ENCODE measurements around the gene BCAS3. TPM values are rescaled to one million over a fixed set of nuclear protein-coding genes. Genes with fewer than 3 reads are reported as not detected.

BCAS3 gene
- total RNA-seq, 2 donors from 2014 or later: 12.0 to 15.6 TPM

- H3K9me3 ChIP-seq: no peaks in the 10 kb centered on the region
- H3K27me3 ChIP-seq: no peaks in the 10 kb centered on the region
- H3K4me3 ChIP-seq: no peak overlapping the region
- no peak overlapping the region for H3K27ac ChIP-seq
- no peak for TF ChIP-seq CTCF (IDR thresholded peaks at IDR 0.05)
- no peaks in the 10 kb centered on the region for H3K36me3 ChIP-seq
- H3K4me1 ChIP-seq: no peaks in the 10 kb centered on the region
- no peak for DNase-seq (ENCODE audit: low spot score)
These were observed 489.4 kb downstream of the BCAS3 start for GRCh38 chr17:61167075-61167474.

GRCh38 chr17:61168506-61168905 lies 490.9 kb downstream of the BCAS3 start:
- Histone ChIP-seq H3K27ac (no peak overlapping the region), H3K4me3 (no peak overlapping the region), H3K9me3 (no peaks in the 10 kb centered on the region), H3K27me3 (no peaks in the 10 kb centered on the region), H3K36me3 (no peaks in the 10 kb centered on the region), H3K4me1 (no peaks in the 10 kb centered on the region)
- DNase-seq (ENCODE audit: low spot score): no peak
- no peak for TF ChIP-seq CTCF (IDR thresholded peaks at IDR 0.05)

- Histone ChIP-seq H3K36me3 (no peaks in the 10 kb centered on the region), H3K4me3 (no peak overlapping the region), H3K27ac (no peak overlapping the region), H3K4me1 (no peaks in the 10 kb centered on the region), H3K27me3 (no peaks in the 10 kb centered on the region), H3K9me3 (no peaks in the 10 kb centered on the region)
- TF ChIP-seq CTCF (IDR thresholded peaks at IDR 0.05): no peak
- DNase-seq (ENCODE audit: low spot score): no peak
These were observed 496.7 kb downstream of the BCAS3 start for GRCh38 chr17:61174310-61174709.

- no peaks in the 10 kb centered on the region for H3K27me3 ChIP-seq
- no peak overlapping the region for H3K4me3 ChIP-seq
- no peaks in the 10 kb centered on the region for H3K9me3 ChIP-seq
- no peaks in the 10 kb centered on the region for H3K36me3 ChIP-seq
- DNase-seq (ENCODE audit: low spot score): no peak
- TF ChIP-seq CTCF (IDR thresholded peaks at IDR 0.05): no peak
- H3K4me1 ChIP-seq: no peaks in the 10 kb centered on the region
- no peak overlapping the region for H3K27ac ChIP-seq
These were observed 497.9 kb downstream of the BCAS3 start for GRCh38 chr17:61175298-61176142.

- TF ChIP-seq CTCF (IDR thresholded peaks at IDR 0.05): no peak
- Histone ChIP-seq H3K9me3 (no peaks in the 10 kb centered on the region), H3K4me3 (no peak overlapping the region), H3K27me3 (no peaks in the 10 kb centered on the region), H3K4me1 (no peaks in the 10 kb centered on the region), H3K27ac (no peak overlapping the region), H3K36me3 (no peaks in the 10 kb centered on the region)
- DNase-seq (ENCODE audit: low spot score): no peak
These were observed 499.7 kb downstream of the BCAS3 start for GRCh38 chr17:61177351-61177750.

- no peak overlapping the region for H3K27ac ChIP-seq
- no peaks in the 10 kb centered on the region for H3K36me3 ChIP-seq
- TF ChIP-seq CTCF (IDR thresholded peaks at IDR 0.05): no peak
- H3K27me3 ChIP-seq: no peaks in the 10 kb centered on the region
- DNase-seq (ENCODE audit: low spot score): no peak
- no peak overlapping the region for H3K4me3 ChIP-seq
- H3K4me1 ChIP-seq: no peaks in the 10 kb centered on the region
- H3K9me3 ChIP-seq: no peaks in the 10 kb centered on the region
These were observed 500.6 kb downstream of the BCAS3 start for GRCh38 chr17:61178284-61178683.
